PC-3 (cell line): ENCODE results near the gene FAM83F.

Experiments
- EZH2 ChIP-seq: fragments of 300-600 bp; sonication (generic); IDR thresholded peaks from one replicate; pipeline ENCODE4 v1.6.1; 2017; ENCODE audit warnings: antibody characterized with exemption, mild to moderate bottlenecking, low read length; ENCODE audit not compliant: unreplicated experiment
- EZH2phosphoT487 ChIP-seq: fragments of 300-600 bp; sonication (generic); IDR thresholded peaks from 2 replicates; pipeline ENCODE4 v1.6.1; 2018; ENCODE audit warnings: mild to moderate bottlenecking, antibody characterized with exemption, low read length, borderline replicate concordance

DNA sequence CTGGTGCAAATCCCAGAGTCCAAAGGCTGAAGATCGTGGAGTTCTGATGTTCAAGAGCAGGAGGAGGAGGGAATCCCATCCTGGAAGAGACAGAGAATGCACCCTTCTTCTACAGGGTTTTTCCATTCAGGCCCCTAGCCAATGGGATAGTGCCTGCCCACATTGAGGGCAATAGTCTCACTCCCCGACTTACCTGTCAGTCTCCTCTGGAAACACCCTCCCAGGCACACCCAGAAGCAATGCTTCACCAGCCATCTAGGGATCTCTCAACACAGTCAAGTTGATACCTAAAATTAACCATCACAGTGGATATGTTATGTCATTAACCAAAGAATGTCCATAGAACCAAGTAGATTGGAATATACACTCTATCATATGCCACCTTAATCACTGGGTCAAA is 72.9 kb downstream of the FAM83F start:
- TF ChIP-seq EZH2phosphoT487 (no peak), EZH2 (no peak)
